Right hindlimb (tissue), 1 donor: ENCODE data around the gene NKD2.

Experiments
- DNase-seq: peaks from one replicate; pipeline ENCODE4 v3.0.0-alpha.2; 2018

NKD2 gene

DNA sequence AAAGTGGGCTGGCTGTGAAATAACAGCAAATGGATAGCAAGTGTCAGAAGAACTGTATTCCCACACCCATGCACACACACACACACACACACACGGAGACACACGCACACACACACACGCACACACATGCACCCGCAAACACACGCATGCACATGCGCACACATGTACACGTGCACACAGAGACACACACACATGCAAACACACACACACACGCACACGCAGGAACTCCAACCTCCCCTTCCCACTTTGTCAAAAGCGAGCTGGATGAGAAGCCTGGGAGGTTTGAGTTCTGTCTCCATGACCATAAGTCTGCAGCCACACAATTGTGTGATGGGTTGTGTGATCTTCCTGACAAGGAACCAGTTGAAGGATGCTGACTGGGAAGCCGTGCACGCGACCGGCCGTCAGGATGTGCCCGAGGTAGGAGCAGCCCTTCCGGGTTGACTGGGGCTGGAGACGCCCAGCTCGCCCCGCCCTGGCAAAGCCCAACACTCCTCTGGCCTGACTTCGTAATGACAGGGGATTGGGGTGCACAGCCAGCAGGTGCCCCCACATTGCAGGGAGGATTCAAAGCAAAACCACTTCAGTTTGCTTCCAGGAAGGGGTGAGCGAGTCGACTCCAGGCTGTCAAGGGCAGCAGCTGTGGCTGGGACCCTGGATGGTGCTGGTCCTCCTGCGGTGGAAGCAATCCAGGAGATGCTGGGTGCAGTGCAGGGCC, 29.3 kb upstream of the NKD2 start:
- no peak for DNase-seq

DNA sequence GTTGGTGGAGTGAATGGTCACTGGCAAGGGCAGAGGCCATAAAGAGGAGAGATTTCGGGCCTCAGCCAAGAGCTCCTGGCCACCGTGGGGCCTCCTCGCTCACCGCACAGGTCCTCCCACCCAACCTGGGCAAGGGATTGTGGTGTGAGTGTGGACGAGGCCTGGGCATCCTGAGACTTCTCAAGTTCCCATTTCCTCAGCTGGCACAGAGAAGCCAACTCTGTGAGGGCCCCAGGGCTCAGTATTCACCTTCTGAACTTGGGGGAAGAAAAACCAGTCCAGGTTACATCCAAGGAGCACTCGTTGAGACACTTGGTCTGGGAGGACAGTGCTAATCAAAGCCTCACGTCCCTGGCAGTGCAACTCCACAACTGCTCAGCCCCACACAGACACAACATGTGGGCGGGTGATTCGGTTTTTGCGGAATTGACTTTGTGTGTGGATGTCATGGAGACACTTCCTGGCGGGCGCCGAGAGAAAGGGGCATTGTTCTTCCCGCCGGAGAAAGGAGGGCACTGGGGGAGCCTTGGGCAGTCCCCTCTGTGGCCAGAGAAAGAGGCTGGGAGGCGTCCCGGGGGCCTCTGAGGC, 28.5 kb upstream of the NKD2 start:
- no peak for DNase-seq

DNA sequence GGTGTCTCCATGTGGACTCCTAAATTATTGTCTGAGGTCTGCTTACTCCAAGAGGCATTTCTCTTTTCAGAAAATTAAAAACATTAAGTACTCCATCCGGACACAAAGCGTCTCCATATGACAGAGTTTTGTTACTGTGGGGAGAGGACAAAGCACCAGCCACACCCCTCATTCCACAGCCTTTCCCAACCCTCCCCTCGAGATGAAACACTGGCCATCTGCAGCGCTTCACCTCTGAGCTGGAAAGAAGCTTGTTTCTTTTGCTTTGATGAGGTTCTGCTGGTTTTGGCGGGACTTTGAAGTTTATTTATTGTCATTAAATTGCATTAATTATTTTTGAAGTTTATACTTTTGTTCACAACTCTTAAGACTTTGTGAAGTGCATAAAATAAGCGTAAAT, 27.6 kb upstream of the NKD2 start:
- DNase-seq = no peak

DNA sequence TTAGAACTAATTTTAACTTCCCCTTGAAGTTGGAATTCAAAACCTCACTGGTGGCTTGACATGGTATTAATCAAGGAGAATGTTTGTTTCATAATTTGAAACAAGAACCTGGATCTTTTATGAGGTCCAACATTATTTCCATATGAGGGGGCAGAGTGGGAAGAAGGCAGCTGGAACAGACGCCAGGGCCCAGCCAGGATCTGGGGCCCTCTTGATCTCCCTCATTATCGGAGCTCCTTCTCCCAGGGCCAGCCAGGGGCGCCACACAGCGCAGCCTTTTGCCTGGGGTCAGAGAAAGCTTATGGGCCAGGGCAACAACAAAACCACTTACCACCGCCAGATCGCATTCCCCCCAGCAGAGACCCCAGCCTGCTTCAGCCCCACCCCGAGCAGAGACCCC, 27.1 kb upstream of the NKD2 start:
- no peak for DNase-seq

DNA sequence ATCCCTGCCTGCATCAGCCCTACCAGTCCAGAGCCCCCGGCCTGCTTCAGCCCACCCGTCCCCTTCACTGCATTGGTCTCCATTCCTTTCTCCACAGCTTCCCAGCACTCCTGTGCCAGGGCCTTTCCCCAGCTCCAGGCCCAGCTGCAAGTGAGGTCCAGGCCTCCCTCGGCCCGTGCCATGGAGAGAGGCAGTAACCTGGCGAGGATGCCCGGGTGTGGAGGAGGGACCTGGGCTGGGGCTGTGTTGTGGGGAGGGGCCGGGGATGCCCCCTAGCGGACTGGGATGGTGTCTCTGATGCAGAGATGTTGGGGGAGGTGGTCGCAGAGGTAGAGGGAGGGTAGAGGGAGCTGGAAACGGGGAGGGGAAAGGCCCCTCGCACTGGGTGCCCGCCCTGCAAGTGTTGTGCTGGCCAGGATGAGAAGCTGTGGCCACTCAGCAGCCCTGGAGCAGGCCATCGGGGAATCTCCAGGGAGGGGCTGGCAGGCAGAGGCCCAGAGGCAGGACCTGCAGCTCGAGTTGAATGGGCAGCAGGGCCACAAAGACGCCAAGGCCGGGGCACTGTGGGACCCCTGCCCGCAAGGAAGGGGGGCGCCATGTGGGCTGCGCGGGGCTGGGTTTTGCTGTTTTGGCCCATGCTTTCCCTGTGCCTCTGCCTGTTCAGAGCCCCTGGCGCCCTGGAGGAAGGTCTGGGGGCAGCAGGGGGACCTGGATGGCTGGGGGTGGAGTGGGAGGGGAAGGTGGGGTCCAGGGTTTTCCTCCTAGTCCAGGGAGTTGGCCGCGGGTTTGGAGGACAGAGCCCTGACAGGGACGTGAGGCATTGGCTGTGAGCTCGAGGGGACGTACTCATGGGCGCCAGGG, 26.0 kb upstream of the NKD2 start:
- no peak for DNase-seq

DNA sequence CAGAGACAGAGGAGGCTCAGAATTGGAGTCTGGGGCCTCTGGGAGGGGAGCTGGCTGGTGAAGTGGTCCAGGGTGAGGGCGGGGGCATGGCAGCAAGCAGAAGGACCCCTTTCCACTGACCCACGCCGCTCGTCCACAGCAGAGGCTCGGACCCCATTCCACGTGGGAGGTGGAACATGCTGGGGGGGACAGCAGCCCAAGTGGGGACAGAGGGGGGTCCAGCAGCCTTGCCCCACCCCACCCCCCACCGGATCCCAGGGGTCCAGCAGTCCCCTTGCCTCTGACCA, 25.4 kb upstream of the NKD2 start:
- no peak for DNase-seq

DNA sequence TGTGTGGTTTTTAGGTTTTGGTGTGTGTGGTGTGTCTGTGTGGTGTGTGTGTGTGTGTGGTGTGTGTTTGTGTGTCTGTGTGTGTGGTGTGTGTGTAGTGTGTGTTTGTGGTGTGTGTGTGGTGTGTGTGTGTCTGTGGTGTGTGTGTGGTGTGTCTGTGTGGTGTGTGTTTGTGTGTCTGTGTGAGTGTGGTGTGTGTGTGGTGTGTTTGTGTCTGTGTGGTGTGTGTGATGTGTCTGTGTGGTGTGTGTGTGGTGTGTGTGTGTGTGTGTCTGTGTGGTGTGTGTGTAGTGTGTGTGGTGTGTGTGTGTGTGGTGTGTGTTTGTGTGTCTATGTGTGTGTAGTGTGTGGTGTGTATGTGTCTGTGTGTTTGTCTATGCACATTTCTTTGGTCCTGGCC, 25.0 kb upstream of the NKD2 start:
- no peak for DNase-seq

DNA sequence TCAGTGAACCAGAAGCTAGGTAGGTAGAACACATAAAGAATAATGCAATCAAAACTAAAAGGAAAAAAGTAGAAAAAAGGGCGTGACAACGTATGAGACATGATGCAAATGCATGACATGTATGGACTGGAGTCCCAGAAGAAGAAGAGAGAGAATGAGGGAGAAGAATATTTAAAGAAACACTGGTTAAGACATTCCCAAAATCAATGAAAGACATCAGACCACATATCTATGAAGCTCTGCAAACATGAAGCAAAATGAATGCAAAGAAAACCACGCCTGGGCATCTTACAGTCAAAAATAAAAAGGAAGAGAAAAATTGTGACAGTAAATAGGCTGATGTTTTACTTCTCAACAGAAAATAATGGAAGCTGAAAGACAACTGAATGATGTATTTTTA, 23.8 kb upstream of the NKD2 start:
- DNase-seq = no peak

DNA sequence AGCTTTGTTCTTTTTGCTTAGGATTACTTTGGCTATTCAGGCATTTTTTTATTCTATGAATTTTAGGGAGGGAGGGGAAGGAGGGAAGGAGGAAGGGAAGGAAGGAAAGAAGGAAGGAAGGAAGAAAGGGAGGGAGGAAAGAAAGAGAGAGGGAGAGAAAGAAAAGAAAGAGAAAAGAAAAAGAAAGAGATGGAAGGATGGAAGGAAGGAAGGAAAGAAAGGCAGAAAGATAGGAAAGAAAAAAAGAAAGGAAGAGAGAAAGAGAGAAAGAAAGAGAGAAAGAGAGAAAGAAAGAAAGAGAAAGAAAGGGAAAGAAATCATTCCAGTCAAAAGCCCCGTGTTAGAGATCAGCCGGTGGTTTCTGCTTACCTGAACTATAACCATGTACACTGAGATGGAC, 20.8 kb upstream of the NKD2 start:
- no peak for DNase-seq

DNA sequence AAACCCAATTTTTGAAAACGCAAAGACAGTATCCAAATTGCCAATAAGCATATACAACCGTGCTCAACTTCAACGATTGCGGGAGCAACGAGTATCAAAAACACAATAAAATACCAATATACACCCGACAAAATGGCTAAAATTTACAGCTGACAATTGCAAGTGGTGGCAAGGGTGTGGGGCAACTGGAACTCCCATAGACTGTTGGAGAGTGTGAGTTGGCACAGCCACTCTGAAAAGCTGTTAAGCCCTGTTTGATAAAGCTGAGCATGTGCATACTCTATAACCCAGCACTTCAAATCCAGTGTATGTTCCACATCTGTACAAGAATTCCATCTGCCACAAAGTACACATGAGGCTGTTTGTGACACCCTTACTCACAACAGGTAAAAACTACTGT, 20.3 kb upstream of the NKD2 start:
- no peak for DNase-seq

DNA sequence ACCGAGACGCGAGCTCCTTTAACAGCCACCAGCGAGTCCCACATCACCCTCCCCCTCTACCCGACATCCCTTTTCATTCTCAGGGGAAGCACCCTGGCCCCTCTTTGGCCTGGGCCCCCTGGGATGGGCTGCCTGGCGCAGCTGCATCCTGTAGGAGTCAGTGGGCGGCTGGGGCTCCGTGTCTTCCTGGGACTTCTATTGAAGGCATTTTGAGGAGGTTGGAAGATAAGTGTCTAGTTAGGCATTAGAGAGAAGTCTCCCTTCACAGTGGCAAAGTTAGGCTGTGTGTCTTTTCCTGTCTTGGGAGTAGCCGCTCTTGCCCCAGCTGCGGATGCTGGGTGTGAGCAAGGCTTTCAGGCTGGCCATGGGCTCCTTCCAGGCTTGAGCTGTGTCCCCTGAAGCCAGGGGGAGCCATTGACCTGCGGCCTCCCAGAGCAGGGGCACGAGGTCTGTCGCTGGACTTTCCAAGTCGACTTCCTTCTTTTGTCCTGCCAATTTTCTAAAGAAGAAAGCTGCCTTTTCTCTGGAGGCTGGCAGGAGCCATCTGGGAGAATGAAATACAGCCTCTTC, 18.6 kb upstream of the NKD2 start:
- DNase-seq = no peak

DNA sequence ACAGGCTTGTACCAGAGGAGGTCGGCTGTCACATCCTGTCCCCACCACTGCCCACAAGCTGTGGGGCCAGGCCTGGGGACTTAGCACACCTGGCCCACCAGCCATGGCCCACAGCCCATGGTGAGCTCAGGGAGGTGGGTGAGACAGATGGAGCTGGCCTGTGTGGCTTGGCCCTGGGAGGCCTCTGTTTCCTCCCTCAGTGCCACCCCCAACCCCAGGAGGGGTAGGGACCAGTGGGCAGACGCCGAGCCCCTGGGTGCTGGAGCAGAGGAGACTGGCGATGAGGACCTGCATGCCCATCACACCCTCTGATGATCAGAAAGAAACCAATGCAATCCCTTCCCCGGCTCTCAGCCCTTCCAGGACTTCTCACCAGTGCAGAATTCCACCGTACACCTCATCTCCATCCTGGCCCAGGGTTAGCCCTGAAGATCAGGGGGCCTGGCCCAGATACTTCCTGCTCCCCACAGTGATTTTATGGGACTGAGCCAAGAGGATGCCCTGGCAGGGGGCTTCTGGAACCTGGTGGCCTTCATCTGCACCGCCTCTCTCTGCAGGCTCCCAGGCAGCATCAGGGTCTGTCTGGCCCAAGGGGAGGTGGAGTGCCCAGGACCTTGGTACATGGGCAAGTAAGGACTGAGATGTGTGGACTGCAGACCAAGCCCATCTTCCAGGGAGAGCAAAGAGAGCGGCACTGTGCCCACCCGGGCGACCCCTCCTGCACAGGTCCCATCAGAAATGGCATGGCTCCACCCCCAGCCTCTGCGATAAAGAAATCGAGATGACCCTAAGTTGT, 16.9 kb upstream of the NKD2 start:
- no peak for DNase-seq

DNA sequence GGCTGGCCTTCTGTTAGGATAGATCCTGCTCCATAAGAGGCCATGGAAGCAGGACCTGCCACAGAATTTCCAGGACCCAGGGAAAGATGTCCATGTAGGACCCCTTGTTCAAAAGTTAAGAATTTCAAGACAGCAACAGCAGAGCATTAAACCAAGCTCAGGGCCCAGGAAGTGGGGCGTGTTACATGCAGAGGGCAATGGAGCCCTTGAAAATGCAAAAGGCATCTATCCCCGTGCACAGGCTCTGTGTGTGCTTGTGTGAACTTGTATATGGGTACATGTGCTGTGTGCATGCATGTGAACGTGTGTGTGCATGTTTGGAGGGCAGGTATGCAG, 14.4 kb upstream of the NKD2 start:
- DNase-seq = no peak

DNA sequence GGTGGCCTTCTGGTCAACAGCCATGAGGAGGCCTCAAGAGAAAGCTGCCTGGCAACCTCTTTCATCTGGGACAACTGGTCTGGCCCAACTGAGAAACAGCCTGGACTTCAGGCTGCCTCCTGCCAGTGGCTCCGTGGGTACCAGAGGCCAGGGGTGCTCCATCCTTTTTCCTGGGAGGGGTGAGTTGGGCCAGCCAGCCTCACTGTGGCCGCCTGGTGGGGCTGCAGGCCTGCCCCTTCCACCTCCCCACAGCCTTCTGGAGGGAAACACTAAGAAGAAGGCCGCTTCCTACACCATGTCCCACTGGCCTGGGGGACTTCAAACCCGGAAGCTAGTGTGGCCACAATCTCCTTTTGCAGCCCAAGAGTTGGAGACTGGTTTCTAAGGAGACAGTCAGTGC, 13.8 kb upstream of the NKD2 start:
- no peak for DNase-seq

DNA sequence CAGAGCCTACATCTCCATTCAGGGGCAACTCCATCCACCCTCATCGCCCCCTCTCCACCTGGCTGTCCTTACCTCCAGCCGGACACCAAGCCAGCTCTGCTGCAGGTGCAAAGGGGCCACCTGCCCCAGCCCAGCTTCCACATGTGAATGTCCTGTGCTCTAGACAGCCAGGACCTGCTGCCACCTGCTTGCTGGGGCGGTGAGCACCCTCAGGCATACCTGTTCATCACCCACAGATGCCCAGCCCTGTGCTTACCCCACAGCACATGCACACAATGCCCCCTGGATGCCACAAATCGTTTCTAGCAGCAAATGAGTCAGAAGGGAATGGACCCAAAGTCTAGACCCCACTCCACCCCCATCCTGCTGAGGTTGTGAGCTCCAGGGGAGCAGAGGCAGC, 13.3 kb upstream of the NKD2 start:
- peak; percentile 15 for DNase-seq

DNA sequence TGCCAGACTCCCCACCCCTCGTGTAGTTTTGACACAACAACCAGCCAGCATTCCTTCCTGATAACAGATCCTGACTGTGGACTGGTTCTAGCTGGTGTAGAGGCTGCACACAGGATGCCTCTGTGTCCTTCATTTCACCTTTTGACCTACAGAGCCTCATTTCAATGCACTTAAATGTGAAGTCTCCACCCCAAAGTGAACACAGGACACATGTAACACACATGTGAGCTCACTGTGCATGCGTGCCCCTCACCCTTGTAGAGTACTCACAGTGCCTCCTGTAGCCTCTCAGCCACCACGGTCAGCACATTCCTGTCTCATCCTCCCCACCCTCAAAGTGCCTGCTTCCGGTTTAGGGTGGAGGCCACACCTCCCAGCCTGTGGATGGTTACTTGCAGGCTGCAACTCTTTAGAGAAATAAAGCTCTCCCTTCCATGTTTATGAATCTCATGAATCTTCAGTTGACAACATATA, 11.6 kb upstream of the NKD2 start:
- peak; percentile 45 for DNase-seq

DNA sequence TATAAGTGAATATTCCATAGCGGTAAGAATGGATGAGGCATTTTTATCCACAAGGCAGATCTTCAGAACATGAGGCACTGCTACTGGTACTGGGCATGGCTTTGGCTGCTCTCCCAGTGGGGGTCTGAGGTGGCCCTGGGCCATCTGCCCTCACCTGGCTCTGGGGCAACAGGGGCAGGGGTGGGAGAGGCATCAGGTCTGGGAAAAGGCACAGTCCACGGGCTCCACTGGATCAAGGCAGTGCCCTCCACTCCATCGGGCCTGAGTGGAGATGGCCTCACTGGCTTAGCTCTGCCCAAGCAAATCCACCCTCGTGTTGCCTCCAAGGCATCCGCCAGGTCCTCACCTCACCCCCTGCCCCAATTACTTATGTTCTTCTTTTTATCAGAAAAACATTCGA, 10.9 kb upstream of the NKD2 start:
- DNase-seq = peak; percentile 14

DNA sequence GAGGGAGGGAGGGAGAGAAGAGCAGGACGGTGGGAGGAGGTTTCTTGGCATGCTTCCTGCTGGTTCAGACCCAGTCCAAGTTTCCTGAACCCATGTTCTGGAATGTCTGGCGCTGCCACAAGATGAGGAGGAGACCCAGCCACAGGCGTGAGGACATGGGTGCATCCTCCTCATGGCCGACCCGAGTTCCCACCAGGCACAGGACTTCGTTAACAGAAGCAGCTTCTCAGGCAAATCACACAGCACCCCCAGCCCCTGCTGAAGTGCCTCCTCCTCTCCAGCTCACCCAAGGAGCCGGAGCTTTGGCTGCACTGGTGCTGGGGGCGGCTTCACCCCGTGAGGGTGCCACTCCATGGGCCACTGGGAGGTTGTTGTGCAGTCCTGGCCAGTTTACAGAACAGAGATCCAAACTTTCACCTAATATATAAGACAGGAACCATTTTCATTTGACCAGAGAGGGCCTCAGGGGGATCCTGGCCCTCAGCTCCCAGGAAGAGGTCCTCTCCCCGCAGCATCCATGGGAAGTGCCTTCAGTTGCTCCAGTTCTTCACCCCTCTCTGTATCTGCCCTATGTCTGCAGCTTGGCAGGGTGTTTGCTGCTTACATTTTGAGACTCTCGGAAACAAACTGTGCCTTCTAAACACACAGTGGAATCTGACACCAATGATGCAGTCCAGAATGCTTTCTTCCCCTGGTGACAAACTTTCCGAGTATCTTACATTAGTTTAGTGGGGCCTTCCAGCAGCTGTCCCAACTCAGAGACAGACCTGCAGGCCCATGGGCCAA, 10.2 kb upstream of the NKD2 start:
- DNase-seq = peak; percentile 24

DNA sequence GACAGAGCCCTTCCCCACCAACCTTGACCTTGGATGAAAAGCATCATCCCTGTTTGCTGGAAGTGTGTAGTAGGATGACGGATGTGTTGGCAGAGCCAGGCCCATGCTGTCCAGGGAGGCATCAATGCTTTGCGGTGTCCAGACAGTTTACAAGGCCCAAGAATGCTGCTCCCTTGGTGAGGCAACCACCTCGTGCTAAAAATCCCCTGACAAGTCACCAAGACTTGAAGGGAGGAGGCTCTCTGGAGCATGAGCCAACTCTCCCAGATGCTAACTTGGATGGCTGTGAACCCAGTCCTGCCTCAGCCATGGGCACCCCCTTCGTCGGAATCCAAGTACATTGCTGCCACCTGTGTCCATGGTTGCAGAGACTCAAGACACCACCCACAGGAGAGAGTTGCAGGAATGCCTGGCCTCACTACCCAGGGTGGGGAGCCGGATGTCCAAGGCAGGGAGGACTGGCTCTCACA, 9.5 kb upstream of the NKD2 start:
- peak; percentile 16 for DNase-seq

DNA sequence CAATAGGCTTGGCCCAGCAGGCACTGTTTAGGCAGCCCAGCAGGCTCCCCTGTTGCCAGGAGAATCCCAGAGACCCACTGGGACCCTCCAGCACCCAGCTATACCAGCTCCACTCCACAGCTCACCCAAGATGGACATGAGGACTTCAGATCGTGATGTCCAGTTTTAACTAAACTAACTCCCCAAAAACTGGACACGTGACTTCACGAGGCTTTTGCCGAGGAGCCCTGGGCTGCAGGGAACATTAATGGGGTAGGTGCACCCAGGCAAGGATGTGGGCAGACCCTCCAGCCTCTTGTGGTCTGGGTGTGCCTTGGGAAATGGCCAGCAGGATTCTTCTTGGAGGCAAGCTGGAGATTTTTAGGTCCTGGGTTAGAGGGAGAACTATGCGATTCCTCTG, 8.9 kb upstream of the NKD2 start:
- no peak for DNase-seq

DNA sequence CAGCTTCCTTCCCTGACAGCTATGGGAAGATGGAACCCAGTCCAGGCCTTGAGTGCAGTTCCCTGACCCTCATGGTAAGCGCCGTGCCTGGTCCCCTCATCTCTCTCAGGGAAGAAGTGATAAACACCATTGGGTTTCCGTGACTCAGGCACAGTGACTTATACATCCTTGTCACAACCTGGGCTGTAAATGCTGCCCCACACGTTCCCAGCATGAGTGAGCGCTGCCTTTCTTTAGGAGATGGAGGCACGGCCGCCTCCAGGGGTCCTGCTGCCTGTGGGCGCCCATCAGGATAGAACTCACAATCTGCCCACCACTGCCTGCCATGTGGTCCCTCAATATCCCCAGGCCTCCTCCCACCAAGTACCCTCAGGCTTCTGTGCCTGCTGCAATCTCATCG, 8.3 kb upstream of the NKD2 start:
- no peak for DNase-seq

DNA sequence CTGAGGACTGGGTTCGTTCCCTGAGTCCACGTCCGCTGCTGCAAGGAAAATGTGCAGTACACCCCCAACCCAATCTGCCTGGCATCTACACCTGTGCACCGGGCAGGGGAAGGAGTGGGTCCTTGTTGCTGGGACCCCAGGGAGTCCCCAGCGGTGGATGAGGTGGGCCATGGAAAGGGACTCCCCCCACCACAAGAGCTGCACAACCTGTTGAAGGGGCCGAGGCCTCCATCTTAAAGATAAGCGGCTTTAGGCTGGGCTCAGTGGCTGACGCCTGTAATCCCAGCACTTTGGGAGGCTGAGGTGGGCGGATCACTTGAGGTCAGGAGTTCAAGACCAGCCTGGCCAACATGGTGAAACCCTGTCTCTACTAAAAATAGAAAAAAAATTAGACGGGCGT, 7.8 kb upstream of the NKD2 start:
- DNase-seq = peak; percentile 7
